Ramos (cell line): Measurements from ENCODE around the gene TTC7B.

ENCODE experiments used
- in situ Hi-C: fragments of 300-500 bp; cut with MboI; formaldehyde crosslinking; loops from one replicate; pipeline ENCODE4 v1.14.3; 2022; ENCODE audit warnings: low sequenced_read_pairs; ENCODE audit not compliant: unreplicated experiment

The TTC7B gene

GRCh38 chr14:90572441-90573150 is 243.6 kb downstream of the TTC7B start:
- in situ Hi-C loops, result no loop called here

DNA sequence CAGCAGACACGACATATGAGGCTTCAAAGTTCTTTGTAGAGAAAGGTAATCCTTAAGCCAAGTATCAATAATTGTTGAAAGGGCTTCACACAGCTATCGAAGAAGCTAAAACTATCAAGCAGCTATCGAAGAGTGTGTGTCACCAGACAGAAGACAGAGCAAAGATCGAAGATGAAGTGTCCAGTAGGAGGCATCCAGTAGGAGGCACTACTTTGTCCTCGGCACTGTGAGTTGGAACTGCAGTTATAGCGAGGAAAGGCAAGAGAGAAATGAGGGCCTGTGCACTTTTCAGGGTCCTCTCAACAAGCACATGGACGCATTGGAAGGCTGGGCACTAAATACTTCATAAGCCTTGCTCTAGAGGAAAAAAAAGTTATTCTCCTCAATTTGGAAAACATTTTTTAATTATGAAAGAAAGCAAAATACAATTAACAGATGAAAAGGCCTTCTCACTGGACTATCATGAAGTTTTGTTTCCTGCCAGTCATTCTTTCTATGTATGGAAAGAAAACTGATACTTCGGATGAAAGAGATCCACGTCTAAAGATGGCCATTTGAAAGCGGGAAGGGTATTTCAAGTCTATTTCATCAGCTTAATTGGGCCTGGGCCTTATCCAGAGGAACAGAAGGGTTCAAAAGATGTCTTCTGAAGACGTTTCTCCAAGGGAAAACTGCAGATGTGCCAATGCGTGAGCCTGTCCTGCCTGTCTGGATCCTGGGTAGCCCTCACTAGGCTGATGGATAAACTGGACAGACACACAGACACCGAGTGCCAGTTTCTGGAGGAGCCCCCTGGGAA is 244.9 kb downstream of the TTC7B start:
- in situ Hi-C loops, result no loop called here

DNA sequence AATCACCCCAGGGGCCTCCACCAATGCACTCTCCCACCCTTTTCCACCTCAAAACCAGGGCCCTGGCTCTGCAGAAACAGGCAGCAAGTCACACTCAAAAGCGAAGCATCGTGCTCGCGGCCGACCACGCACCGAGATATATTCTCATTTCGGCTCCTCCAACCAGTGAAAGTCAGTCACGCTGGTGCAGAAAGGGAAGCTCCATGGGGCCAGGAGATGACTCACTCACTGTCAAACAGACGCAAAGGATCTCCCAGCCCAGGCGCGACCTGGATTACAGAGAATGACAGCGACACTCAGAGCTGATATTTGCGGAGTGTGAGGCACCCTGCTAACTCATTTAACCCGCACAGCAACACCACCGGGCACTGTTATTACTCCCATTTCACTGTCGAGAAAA is 245.8 kb downstream of the TTC7B start:
- in situ Hi-C loops, result no loop called here

GRCh38 chr14:90569606-90570387 is 246.4 kb downstream of the TTC7B start:
- in situ Hi-C loops, result no loop called here

DNA sequence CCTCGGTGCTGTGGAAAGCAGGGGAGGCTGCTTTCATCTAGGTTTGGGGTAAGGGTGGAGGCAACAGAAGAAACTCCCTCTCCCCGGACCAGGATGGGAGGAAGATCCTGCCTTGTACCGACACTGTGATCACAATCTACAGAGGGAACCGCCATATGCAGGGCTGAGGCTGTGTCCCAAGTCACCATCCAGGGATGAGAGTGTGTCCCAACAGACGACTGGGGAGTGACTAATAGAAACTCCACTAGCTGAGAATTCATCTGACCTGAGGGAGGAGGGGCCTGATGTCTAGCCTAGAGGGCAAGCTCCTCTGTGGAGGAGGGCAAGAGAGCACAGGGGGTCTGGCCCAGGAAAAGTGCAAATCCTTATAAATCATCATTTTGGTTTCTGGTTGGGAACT is 247.0 kb downstream of the TTC7B start:
- in situ Hi-C loops, result no loop called here

- in situ Hi-C loops, result no loop called here
Observed at GRCh38 chr14:90568405-90568804, 247.8 kb downstream of the TTC7B start.

DNA sequence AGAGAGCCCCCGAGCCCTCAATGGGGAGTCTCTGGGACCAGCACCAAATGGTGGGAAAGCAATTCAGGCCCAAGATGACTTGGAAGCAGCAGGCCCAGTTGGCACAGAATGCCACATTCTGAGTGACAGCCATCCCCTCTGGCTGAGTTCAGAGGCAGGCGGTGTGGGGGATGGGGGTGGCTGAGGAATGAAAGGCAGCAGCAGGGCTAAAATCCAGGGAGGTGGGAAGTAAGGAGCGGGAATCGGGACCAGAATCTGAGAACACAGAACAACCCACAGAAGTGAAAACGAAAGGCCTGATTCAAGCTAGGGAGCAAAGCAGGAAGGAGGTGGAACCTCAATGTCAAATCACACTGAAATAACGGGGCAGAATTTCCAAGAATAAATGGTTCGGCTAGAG is 248.2 kb downstream of the TTC7B start:
- in situ Hi-C loops, result no loop called here

GRCh38 chr14:90567191-90567590 is 249.0 kb downstream of the TTC7B start:
- in situ Hi-C loops, result no loop called here

DNA sequence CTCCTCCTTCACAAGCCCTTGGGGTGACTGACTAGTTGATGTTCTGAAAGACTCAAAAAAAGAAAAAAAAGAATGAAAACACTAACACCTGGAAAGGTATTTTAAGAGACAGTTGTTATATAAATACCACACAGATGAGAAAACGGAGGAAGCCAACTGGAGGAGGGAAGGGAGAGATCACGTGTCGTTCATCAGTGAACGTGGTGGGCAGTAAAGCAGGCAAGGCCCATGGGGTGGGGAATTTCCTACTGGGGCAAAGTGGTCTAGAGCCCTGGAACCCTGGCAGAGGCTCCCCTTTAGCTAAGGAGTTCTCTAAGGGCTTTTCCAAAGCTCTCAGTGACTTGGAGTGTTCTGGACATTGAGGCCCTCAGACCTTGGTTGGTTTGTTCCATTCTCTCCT is 249.7 kb downstream of the TTC7B start:
- in situ Hi-C loops, result no loop called here

GRCh38 chr14:90564496-90564895 is 251.7 kb downstream of the TTC7B start:
- in situ Hi-C loops, result no loop called here

DNA sequence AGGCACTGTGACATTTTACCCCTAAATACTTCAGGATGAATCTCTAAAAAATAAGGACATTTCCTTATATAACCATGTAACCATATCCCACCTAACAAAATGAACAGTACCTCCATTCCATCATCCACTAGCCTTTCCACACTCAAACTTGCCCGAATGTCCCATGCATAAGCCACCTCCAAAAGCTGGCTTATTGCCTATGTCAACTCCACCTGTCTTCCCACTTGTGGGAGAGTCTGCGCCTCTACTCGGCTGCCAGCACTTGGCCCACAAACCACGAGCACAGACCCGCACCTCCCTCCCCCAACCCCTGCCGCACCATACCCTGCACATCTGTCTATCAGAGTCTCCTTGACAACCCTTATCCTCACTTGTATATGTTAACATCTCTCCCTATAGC is 253.6 kb downstream of the TTC7B start:
- in situ Hi-C loops, result no loop called here

DNA sequence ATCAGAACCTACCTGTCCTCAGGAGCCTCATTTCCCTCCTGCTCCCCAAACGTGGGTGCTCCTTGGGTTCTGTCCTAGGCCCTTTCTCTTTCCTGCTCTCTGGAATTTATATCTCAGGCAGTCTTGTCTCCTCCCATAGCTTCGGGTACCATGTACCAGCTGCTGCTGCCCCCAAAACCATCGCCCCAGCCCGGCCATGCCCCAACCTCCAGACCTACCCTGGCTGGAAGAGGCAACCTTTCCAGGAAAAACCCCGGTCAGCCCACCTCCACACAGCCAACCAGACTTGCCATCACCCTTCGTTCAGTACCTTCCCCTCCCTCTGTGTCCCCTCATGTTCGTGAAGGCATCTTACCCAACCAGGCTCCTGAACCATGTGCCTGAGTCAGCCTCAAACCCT is 254.3 kb downstream of the TTC7B start:
- in situ Hi-C loops, result no loop called here

DNA sequence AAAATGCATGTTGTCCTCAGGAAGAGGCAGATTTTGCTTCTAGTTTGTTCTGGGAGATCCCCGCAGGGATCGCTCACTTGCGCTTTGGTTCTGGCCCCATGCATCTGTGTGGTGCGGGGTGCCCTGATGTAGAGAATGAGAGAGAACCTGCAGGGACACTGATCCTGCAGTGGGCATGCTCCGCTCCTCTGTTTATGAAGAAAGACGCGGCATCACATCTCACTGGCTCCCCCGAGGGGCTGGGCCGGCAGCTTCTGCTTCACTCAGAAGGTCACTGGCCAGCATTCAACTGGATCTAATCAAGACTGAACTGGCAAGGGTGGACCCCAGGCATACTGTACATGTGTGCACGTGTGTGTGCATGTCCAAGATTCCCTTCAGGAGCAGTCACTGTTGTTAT is 255.2 kb downstream of the TTC7B start:
- in situ Hi-C loops, result no loop called here

- in situ Hi-C loops, result no loop called here
Observed at GRCh38 chr14:90560558-90560957, 255.7 kb downstream of the TTC7B start.

DNA sequence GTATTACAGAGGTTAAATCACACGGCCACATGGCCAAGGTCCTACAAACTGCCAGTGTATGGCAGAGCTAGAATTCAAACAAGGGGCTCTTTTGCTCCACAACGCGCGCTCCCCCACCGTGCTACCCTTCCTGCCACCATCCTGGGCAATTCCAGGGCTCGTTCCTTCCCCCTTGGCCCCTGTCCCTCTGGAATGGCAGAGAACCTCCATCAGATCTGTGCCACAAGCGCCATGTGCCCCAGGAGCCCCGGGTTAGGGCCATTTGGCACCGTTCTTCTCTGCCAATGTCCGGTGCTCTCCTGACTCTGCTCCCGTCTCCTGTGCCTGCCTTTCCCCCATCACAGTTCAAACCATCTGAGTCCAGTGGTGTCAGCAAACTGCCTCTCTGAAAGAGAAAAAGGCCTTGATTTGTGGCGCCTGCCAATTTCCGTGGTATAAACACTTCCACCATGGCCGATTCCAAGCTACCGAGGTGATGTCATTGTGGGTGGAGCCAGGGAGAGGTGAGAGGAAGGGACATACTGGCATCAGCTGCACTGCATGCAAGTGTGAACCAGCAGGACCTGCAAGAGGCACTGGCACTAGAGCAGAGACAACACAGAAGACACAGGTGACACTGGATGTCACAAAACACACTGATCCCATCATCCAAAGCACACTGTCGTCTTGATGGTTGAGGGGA is 256.3 kb downstream of the TTC7B start:
- in situ Hi-C loops, result no loop called here

GRCh38 chr14:90558983-90559590 is 257.1 kb downstream of the TTC7B start:
- in situ Hi-C loops, result no loop called here

DNA sequence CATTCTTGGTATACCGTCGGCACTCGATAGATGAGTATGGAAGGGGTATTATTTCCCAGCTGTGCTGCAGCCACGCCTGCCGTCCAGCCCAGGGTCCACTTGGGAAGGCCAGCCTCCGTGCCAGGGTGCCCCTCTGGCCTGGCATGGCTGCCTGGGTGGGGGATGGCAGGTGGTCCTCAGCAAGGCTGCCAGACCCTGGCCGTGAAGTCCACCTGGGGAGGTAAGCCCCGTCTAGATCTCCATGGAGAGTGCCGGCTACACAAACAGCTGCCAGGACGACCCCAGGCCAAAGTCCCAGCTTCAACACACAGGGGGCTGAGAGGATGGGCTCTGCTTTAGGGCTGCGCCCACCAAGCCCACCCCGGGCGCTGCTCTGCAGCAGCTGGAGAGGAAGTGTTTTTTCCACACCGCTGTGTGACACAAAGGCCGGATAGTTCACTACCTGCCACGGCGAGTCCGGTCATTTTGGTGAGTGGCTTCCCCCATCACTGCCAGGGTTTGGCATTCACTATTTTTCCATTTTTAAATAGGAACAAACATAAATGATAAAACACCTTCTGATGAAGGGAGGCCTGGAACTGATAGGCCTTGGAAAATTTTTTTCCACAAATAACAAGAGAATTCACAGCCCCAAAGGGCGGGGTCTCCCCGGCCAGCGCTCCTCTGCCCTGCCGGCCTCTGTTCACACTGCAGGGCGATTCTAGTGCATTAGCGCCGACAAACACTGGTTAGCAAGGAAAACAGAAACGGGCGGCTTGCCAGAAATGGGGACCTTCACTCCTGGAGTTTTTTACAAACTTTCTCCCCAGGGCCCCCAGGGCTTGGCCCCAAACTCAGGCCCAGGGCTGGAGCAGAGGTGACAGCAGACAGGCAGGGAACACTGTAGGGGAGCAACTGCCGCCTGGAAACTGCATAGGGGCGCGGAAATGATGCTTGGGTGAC is 257.9 kb downstream of the TTC7B start:
- in situ Hi-C loops, result no loop called here

DNA sequence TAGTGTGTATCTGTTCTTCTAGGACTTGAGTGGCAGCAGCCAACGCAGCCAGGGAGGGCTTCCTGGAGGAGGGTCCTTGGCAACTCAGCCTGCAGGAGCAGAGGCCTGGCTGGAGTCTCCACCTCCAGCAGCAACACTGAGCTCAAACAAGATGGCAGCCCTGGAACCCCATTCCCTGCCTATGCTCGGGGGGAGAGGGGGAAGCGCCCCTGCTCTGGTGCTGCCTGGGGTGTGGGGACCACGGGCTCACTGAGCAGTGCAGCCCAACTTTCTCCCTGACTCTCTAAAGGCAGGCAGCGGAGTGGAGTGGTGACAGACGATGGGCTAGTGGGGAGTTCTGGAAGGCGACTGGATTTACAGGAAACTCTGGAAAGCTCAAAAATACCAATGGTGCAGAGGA is 258.7 kb downstream of the TTC7B start:
- in situ Hi-C loops, result no loop called here
